ENCODE measurements around the gene RNU2-1.
"Not testable (repeated sequence)": the region's sequence is repeated elsewhere in the genome, so short reads cannot be mapped to it uniquely, and the experiment has no call there.

DNA sequence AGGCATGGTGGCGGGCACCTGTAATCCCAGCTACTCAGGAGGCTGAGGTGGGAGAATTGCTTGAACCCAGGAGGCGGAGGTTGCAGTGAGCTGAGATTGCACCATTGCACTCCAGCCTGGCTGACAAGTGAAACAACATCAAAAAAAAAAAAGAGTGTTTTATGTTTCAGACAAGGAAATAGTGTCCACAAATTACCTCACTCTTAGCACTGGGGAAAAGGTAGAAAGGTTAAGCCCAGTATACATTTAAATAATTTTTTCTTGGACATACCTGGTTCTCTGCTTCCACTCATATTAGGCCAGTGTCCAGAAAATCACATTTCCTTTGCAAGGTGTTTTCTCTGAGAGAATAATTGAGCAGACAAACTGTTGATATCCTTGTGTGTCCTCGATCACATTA, 30.8 kb downstream of the RNU2-1 start:
- not testable (repeated sequence) for TF ChIP-seq EZH2phosphoT487 (IDR thresholded peaks at IDR 0.05; ENCODE audit: borderline replicate concordance, low read length); EZH2 (IDR thresholded peaks at IDR 0.05; ENCODE audit: low read length, unreplicated experiment)

All from PC-3 (cell line).